GM19240 (cell line): Measurements from ENCODE around the gene UBE2N.
A peak's percentile ranks its signal among the peaks of the same experiment; 100 is the strongest.

ENCODE experiments used
- DNase-seq: peaks from one replicate; pipeline ENCODE4 v3.0.0; 2011; ENCODE audit warnings: low spot score; ENCODE audit not compliant: insufficient read length

Gene UBE2N

GRCh38 chr12:93441617-93442410, at the start of gene UBE2N:
UBE2N (minus strand) TSS chr12:93441947; CDS start chr12:93441884, 63 bp downstream.
- DNase-seq: peak; percentile 49

GRCh38 chr12:93484315-93484981, 42.7 kb upstream of the UBE2N start:
- DNase-seq: no peak

GRCh38 chr12:93483151-93483807, 41.5 kb upstream of the UBE2N start:
- no peak for DNase-seq

GRCh38 chr12:93482721-93483120, 41.0 kb upstream of the UBE2N start:
- no peak for DNase-seq

GRCh38 chr12:93476555-93476954, 34.8 kb upstream of the UBE2N start:
- no peak for DNase-seq

GRCh38 chr12:93469386-93469785, 27.6 kb upstream of the UBE2N start:
- DNase-seq: no peak

GRCh38 chr12:93468008-93468371, 26.2 kb upstream of the UBE2N start:
- no peak for DNase-seq

GRCh38 chr12:93467351-93468007, 25.7 kb upstream of the UBE2N start, which contains the start of gene MRPL42:
MRPL42 (plus strand) TSS chr12:93467514; CDS start chr12:93469286, 1,772 bp downstream.
- DNase-seq: peak; percentile 39

GRCh38 chr12:93466625-93467350, 25.0 kb upstream of the UBE2N start:
- no peak for DNase-seq

GRCh38 chr12:93465841-93466240, 24.1 kb upstream of the UBE2N start:
- no peak for DNase-seq

- no peak for DNase-seq
These were observed 19.8 kb upstream of the UBE2N start for GRCh38 chr12:93461503-93461902.

- DNase-seq: no peak
These were observed 19.2 kb upstream of the UBE2N start for GRCh38 chr12:93460902-93461301.

- DNase-seq: no peak
These were observed 18.3 kb upstream of the UBE2N start for GRCh38 chr12:93460003-93460402.

GRCh38 chr12:93459097-93459496, 17.4 kb upstream of the UBE2N start:
- DNase-seq: no peak

GRCh38 chr12:93456077-93456476, 14.3 kb upstream of the UBE2N start:
- no peak for DNase-seq

- DNase-seq: no peak
These were observed 11.9 kb upstream of the UBE2N start for GRCh38 chr12:93453633-93454032.

- DNase-seq: no peak
These were observed 9.8 kb upstream of the UBE2N start for GRCh38 chr12:93451423-93452158.

- no peak for DNase-seq
These were observed 7.5 kb upstream of the UBE2N start for GRCh38 chr12:93449277-93449676.

- no peak for DNase-seq
These were observed 7.0 kb upstream of the UBE2N start for GRCh38 chr12:93448796-93449195.

GRCh38 chr12:93447555-93448290, 6.0 kb upstream of the UBE2N start:
- no peak for DNase-seq
